GM19025 (cell line): ENCODE results near the gene SZRD1.
A peak's percentile ranks its signal among the peaks of the same experiment; 100 is the strongest.
"Not testable (repeated sequence)": the region's sequence is repeated elsewhere in the genome, so short reads cannot be mapped to it uniquely, and the experiment has no call there.

Experiments used
- ATAC-seq: cut with Tn5 transposase; IDR thresholded peaks from one replicate; pipeline ENCODE4 v1.9.1; 2021; ENCODE audit warnings: mild to moderate bottlenecking, low read depth, moderate library complexity; ENCODE audit not compliant: unreplicated experiment

Gene SZRD1

DNA sequence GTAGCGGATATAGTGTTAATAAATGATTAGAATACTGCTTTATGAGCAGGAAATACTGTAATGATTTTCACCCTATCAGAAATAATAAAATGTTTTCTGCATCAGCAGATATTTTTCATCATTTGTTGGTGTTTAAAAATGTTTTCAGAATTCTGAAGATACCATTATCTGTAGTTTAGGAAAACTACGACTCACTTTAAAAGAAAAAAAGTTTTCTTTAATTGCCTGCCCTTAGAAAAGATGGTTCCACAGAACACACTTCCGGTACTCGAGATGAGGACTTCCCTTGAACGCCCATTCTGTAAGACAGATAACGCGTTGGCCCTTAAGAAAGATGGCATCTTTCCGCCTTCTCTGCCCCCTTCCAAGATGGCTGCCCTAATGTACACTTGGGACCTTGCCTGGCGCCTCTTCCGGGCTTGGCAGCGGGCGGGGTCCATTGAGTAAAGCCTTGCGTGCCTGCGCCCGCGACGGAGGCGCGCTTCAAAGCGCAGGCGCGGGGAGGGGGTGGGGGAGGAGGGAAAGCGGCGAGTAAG is at the start of gene SZRD1:
TSS of gene SZRD1 (plus strand) at position 521 of the 536 bp plus-strand sequence. CDS start 16 bp downstream, outside the sequence.
- ATAC-seq, result peak; percentile 67

- no peak for ATAC-seq
Observed at GRCh38 chr1:16318555-16318954, 48.5 kb upstream of the SZRD1 start.

DNA sequence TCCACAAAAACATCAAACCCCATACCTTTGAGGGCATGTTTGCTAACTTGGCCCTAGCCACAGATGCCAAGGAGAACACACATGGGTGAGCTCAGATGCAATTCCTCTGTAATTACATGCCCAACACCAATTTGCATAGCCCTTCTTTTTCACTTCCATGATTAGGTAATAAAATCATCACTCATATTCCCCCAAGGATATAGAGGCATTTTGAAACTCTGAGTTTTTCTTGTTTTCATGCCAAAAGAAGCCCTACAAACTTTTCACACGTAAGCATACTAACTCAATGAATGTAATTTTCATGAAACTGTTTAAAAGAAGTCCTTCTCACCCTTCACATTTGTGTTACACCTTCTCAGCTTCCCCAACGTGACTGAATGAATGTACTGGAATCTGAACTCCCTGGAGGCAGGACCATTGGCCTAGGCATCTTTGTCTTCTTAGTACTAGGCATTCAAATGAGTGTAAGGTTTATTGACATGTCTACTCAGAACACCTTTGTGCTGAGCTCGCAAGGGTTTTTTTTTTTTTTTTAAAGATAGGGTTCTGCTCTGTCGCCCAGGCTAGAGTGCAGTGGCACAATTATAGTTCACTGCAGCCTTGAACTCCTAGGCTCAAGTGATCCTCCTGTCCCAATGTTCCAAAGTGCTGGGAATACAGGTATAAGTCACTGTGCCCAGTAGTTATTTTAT is 45.7 kb upstream of the SZRD1 start:
- no peak for ATAC-seq

GRCh38 chr1:16324456-16324890 is 42.6 kb upstream of the SZRD1 start:
- no peak for ATAC-seq

GRCh38 chr1:16326833-16327404 is 40.1 kb upstream of the SZRD1 start:
- no peak for ATAC-seq

DNA sequence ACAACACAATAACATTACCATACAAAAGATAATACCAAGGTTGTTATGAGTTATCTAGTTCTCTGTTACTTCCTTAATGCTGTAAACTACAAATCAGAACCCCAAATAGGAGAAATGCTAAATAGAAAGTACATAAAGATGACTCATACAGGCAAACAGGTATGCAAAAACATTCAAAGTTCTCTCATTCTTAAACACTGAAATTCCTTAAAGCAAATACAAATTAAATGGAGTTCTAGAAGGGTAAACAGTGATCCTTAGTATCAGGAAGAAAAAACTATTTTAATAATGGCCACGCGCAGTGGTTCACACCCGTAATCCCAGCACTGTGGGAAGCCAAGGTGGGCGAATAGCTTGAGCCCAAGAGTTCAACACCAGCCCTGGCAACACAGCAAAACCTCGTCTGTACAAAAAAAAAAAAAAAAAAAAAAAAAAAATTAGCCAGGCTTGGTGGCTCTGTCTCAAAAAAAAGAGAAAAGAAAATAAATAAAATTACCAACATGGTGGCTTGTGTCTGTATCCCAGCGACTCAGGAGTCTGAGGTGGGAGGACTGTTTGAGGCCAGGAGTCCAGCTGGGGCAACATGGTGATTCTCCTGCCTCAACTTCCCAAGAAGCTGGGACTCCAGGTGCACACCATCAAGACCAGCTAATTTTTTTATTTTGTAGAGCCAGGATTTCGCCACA is 32.2 kb upstream of the SZRD1 start:
- ATAC-seq, result no peak

DNA sequence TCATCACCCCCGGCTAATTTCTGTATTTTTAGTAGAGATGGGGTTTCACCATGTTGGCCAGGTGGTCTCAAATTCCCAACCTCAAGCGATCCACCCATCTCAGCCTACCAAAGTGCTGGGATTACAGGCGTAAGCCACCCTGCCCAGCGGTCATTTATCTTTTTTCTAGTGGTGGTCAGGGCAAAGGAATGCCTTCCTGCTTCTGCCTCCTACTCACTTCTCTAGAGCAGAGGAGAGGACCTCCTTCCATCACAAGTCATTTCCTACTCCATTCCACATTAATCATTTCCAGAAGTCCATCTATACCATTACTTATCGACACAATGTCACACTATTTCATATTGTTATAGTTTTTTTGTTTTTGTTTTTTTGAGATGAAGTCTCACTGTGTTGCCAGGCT is 28.1 kb upstream of the SZRD1 start:
- no peak for ATAC-seq

DNA sequence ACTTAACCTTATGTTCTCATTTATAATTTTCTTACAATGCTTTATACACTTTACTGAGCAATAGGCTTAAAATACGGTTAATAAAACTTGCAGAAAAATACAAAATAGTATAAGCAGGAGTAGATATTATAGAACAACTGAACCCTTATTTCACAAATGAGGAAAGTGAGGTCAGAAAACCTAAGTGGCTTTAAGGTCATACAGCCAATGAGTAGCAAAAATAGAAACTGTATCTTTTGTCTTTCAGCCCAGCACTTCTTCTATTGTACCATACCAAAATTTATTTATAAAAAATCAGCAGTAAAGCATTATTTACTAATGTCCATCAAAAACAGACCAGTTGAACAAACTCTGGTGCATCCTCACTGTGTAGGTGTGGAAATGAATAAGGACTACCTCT is 26.4 kb upstream of the SZRD1 start:
- ATAC-seq, result no peak

DNA sequence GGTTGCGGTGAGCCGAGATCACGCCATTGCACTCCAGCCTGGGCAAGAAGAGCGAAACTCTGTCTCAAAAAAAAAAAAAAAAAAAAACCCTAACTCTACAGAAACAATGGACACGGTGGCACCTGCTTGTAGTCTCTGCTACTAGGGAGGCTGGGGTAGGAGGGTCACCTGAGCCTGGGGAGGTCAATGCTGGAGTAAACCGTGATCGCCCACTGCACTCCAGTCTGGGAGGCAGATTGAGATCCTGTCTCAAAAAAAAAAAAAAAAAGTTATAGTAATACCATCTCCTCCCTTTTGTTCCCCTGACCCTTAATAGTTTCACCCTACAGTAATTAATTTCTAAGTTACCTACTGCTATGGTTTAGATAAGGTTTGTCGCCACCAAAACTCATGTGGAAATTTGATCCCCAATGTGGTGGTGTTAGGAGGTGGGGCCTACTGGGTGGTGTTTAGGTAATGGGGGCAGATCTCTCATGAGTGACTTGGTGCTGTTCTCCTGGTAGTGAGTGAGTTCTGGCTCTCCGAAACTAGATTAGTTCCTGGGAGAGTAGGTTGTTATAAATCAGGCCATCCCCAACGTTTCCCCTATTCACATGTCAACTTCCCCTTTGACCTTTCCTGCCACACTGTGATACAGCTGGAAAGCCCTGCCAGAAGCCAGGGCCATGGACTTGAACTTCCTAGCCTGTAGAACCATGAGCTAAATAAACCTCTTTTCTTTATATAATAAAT is 24.5 kb upstream of the SZRD1 start:
- ATAC-seq, result no peak

DNA sequence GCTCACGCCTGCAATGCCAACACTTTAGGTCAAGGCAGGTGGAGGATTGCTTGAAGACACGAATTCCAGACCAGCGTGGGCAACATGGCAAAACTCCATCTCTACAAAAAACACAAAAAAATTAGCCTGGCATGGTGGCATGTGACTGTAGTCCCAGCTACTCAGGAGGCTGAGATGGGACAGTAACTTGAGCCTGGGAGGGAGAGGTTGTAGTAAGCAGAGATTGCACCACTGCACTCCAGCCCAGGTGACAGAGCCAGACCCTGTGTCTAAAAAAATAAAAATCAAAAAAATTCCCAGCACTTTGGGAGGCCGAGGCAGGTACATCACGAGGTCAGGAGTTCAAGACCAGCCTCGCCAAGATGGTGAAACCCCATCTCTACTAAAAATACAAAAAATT is 23.8 kb upstream of the SZRD1 start:
- not testable (repeated sequence) for ATAC-seq

DNA sequence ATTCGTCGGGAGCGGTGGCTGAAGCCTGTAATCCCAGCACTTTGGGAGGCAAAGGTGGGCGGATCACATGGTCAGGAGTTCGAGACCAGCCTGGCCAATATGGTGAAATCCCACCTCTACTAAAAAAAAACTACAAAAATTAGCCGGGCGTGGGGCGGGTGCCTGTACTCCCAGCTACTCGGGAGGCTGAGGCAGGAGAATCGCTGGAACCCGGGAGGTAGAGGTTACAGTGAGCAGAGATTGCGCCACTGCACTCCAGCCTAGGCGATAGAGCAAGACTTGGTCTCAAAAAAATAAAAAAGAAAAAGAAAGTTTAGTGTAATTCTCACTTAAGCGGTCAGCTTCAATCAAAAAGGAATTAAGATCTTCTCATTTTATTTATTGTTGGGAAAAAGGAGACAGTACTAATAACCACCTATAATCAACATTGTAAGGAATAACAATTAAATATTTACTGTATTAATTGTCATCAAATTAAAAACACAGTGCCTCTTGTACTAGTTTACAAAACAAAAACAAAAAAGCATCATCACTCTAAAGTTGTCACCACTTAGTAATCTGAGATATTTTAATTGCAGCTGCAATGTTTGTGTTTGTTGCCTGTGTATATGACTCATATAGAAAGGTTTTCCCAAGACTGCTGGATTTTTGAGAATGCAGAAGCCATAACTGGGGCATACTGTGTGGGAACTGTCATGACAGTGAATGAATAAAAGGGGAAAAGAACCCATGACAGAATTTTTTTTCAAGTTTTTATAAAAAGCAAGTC is 18.4 kb upstream of the SZRD1 start:
- ATAC-seq, result no peak

DNA sequence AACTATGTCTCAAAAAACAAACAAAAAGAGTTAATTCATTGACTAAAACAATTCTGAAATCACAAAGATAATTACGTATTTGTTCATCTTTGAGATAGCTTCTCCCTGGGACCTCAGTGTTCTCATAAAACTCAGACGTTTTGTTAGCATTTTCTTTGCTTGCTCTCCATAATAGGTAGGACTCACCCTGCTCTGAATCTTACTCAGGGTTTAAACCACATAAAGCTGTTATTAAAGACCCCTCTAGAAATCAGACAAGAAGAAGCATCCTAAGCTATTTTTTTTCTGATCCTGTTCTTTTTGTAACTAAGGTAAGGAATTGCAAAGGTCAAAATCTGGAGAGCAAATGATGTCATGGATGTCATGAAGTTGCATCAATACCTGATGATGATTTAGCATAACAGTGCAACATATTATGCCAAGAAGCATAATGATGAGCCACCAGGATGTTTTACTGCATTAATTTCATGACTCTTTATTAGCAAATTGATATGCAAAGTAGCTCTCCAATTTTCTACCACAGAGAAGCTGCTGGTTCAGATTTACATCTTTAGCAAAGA is 17.1 kb upstream of the SZRD1 start:
- ATAC-seq, result no peak

- no peak for ATAC-seq
Observed at GRCh38 chr1:16351456-16351993, 15.5 kb upstream of the SZRD1 start.

- peak; percentile 88 for ATAC-seq
Observed at GRCh38 chr1:16351994-16352841, 14.8 kb upstream of the SZRD1 start, which contains the start of gene FBXO42. TSS of gene FBXO42 (minus strand) at chr1:16352480. CDS start at chr1:16315418, 37,062 bp downstream.

DNA sequence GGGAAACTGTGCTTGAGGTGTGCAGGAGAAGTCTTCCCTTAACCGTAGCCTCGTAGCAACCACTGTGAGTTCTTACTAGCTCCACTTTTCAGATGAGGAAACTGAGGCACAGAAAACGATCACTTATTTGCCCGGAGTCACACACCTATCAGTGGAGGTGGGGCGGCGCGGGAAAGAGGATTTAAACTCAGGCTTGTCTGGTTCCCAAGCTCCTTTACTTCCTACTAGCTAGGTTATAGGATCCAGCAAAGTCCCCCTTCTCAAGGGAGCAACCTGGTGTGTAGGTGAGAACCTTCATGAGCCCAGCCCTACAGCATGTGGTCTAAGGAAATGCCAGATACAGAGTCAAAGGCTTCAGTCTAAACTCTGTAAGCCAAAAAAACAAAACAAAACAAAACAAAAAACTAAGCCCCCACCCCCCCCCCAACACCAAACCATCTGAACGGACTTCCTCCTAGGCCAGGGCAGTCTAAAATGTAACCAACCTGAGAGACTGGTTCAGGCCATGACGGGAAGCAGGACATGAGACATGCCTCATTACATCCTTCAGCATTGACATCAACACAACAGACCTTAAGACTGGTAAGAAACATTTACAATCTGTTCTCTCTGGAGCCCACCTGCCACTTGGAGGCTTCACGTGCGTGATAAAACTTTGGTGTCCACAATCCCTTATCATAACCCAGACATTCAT is 14.1 kb upstream of the SZRD1 start:
- ATAC-seq, result no peak

GRCh38 chr1:16354619-16355018 is 12.4 kb upstream of the SZRD1 start:
- ATAC-seq, result no peak

DNA sequence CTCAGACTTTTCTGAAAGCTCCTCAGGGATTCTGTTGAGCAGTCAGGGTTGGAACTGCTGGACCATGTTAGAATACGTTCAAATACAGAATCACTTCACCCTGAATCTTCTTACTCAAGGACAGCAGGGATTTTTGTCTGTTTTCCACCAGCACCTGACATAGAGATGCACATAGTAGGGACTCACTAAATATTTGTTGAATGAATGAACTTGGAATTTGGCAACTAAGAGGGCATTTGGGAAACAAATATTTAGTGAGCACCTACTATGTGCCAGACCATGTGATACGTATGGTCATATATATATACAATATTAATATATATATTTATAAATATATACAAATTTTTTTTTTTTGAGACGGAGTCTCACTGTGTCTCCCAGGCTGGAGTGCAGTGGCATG is 10.2 kb upstream of the SZRD1 start:
- no peak for ATAC-seq

- ATAC-seq, result not testable (repeated sequence)
Observed at GRCh38 chr1:16365146-16365498, 1.9 kb upstream of the SZRD1 start.
